GM12864 (cell line): ENCODE results near the gene TBC1D22B.

Experiments used
- DNase-seq: peaks from one replicate; pipeline ENCODE4 v3.0.0-alpha.2; 2011; ENCODE audit warnings: low read depth
- H3K4me3 ChIP-seq: 2 replicates; pipeline ENCODE4 v1.5.1; 2011; ENCODE audit warnings: mild to moderate bottlenecking, low read depth, low read length, control low read depth
- TF ChIP-seq, protein P1 (sequence below): IDR thresholded peaks from 2 replicates; pipeline ENCODE4 v1.5.1; 2011; ENCODE audit warnings: low read depth, mild to moderate bottlenecking, moderate library complexity, low read length, control low read depth, inconsistent platforms; ENCODE audit errors: missing control alignments

The TBC1D22B gene

DNA sequence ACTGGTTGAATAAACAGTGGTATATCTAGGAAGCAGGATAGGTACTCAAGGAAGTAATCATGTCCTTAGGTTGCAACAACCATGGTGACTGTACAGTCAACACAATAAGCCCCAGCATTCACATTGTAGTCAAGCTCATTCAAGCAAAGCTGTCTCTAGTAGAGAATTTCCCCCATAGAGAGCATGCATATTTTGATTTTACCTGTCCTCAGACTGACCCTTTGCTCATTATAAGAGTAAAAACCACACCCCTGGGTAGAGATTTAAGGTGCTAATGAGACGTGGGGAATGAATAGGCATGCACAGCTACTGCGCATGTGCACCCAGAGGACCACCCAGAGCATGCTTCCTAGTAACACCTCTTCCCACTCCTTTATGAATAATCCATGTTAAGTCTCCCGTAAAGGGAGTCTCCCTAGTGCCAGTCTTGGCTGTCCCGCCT lies 90.1 kb downstream of the TBC1D22B start:
- TF ChIP-seq, protein P1, sequence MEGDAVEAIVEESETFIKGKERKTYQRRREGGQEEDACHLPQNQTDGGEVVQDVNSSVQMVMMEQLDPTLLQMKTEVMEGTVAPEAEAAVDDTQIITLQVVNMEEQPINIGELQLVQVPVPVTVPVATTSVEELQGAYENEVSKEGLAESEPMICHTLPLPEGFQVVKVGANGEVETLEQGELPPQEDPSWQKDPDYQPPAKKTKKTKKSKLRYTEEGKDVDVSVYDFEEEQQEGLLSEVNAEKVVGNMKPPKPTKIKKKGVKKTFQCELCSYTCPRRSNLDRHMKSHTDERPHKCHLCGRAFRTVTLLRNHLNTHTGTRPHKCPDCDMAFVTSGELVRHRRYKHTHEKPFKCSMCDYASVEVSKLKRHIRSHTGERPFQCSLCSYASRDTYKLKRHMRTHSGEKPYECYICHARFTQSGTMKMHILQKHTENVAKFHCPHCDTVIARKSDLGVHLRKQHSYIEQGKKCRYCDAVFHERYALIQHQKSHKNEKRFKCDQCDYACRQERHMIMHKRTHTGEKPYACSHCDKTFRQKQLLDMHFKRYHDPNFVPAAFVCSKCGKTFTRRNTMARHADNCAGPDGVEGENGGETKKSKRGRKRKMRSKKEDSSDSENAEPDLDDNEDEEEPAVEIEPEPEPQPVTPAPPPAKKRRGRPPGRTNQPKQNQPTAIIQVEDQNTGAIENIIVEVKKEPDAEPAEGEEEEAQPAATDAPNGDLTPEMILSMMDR, result no peak
- no peak for DNase-seq
- H3K4me3 ChIP-seq, result no peak overlapping the region

DNA sequence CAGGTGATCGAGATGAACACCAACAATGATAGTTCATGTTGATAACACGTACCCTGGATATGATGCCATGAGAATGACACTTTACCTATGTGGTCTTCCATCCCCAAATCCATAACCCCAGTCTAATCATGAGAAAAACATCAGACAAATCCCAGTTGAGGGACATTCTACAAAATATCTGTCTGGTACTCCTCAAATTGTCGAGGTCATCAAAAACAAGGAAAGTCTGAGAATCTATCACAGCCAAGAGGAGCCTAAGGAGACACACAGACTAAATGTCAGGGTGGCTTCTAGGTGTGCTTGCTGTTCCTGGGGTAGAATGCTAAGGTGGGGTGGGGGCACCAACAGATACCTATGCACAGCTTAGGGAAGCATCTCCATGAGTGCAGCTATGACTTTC lies 93.5 kb downstream of the TBC1D22B start:
- no peak for DNase-seq
- H3K4me3 ChIP-seq, result no peak overlapping the region
- TF ChIP-seq, protein P1, result no peak

- TF ChIP-seq, protein P1, result no peak
- H3K4me3 ChIP-seq, result no peak overlapping the region
- no peak for DNase-seq
Measured at GRCh38 chr6:37352384-37352783, 94.8 kb downstream of the TBC1D22B start.

GRCh38 chr6:37353761-37354525 lies 96.4 kb downstream of the TBC1D22B start, which contains the start of gene RNF8:
RNF8 (plus strand) TSS chr6:37353983; CDS start chr6:37354165, 182 bp downstream.
- TF ChIP-seq, protein P1, result no peak
- peak; percentile 66 for DNase-seq

DNA sequence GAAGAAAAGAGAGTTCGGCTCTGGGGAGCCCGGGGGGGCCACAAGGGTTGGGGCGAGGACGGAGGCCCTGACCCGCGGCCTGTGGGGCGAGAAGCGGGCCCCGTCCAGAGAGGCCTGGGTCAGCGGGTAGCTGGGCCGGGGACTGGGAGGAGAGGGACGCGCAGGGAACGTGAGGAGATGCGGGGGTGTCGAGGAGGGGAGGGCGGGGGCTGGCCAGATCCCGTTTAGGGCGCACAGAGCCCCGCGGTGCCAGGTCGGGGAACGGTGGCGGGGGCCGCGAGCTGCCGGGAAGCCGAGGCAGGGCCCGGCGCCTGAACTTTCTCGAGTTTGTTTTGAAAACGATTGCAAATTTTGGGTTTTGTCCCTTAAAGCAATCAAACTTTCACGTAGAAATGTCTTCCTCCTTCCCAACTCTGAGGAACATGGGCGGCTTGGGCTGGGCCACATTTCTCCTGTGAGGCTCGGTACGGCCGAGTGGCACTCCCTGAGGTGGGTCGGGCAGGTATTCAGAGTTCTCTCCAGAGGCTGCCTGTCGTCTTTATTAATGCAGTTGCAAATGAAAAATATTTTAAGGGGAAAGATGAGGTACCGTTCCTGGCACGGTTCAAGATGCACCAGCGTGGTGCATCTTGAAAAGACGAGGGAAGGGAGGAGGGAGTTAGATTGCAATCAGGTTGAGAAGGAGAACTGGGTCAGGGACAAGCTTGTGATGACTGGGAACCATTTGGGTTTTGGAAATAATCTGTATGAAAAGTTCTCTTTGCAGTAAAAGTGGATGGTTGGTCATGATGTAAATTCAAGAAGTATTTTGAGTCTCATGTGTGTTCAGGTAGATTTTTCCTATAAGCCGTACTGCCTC lies 97.2 kb downstream of the TBC1D22B start:
- H3K4me3 ChIP-seq, result peak overlapping the region; percentile 80
- DNase-seq, result no peak
- TF ChIP-seq, protein P1, result no peak

More at GRCh38 chr6:37353761-37354525, 96.4 kb downstream of the TBC1D22B start, which contains the start of gene RNF8:
- peak within 1 kb of the TSS; percentile 80 for H3K4me3 ChIP-seq

- no peak for DNase-seq
- H3K4me3 ChIP-seq, result no peak overlapping the region
- TF ChIP-seq, protein P1, result no peak
Measured at GRCh38 chr6:37357288-37357687, 99.7 kb downstream of the TBC1D22B start.
